Activated naive CD4-positive, alpha-beta T cell treated with anti-CD3 and anti-CD28 coated beads, Interleukin-2, amount 50 U/mL, for 72 hours (primary cell): ENCODE data around the gene TFDP2. TPM values are rescaled to one million over a fixed set of nuclear protein-coding genes. Genes with fewer than 3 reads are reported as not detected.
"Not testable (repeated sequence)": the region's sequence is repeated elsewhere in the genome, so short reads cannot be mapped to it uniquely, and the experiment has no call there.

Source experiments
- ATAC-seq, 2 donors: fragments of 150-1000 bp; cut with Tn5 transposase; 2 replicates each; pipeline ENCODE4 v1.10.0; 2021; ENCODE audit warnings: mild to moderate bottlenecking in 2 of 2, moderate library complexity in 2 of 2
- DNase-seq, 2 donors: peaks; one replicate each; pipeline ENCODE4 v3.0.0; 2021 to 2022; ENCODE audit warnings: low spot score in 2 of 2
- H3K27ac Mint-ChIP-seq, 2 donors: one replicate each; pipeline ENCODE4 v1.8.0; 2022; ENCODE audit warnings: mild to moderate bottlenecking in 2 of 2, mixed read lengths in 2 of 2
- H3K36me3 Mint-ChIP-seq, 2 donors: one replicate each; pipeline ENCODE4 v1.8.0; 2022; ENCODE audit warnings: mixed read lengths in 2 of 2
- H3K9me3 Mint-ChIP-seq, 2 donors: one replicate each; pipeline ENCODE4 v1.8.0; 2022; ENCODE audit warnings: mixed read lengths in 2 of 2
- total RNA-seq, 2 donors: library from RNA; stranded (reverse); gene quantifications; one replicate each; pipeline ENCODE4 v1.2.3, GENCODE V29; 2022

The TFDP2 gene
- total RNA-seq, 2 donors from 2014 or later, result 22.7 to 28.5 TPM

DNA sequence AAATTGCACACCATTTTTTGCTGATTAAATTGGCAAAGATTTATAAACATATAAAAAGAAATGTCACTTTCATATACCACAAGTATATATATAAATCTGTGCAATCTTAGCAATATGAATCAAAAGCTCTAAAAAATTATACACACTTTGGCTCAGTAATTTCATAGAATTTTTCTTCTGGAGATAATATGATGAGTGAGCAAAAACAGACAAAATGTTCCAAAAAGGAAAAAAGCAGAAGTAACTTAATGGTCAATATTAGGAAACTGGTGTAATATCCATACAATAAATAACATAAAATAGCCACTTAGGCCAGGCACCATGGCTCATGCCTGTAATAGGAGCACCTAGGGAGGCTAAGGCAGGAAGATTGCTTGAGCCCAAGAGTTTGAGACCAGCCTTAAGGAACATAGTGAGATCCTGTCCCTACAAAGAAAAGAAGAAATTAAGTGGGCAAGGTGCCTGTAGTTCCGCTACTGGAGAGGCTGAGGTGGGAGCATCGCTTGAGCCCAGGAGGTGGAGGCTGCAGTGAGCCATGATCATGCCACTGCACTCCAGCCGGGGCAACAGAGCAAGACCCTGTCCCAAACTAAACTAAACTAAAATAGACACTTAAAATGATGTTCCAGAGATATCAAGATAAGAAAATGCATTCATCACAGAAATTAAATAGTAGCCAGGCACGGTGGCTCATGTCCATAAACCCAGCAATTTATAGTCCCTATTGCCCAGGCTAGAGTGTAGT, 52.1 kb downstream of the TFDP2 start:
- ATAC-seq (no peak), DNase-seq (no peak)
- H3K27ac Mint-ChIP-seq, result no peak overlapping the region
- H3K36me3 Mint-ChIP-seq, result no peaks in the 10 kb centered on the region
- no peaks in the 10 kb centered on the region for H3K9me3 Mint-ChIP-seq

DNA sequence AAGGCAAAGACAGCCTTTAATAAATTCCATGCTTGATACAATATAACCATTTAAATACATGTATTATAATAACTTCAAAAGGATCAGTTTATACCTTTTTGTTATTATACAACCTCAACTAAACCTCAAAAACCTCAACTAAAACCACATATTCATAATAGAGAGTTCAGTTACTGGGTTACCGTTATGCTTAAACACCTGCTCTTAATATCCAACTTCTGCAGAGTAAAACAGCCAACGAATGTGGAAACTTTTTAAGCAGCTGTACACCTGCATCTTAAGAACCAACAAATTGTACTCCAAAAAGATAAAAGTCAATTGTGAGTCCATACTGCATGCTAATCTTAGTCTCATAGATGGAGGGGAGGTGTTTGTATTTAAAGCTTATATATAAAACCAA, 53.5 kb downstream of the TFDP2 start:
- Mint-ChIP-seq H3K27ac (no peak overlapping the region), H3K9me3 (no peaks in the 10 kb centered on the region), H3K36me3 (no peaks in the 10 kb centered on the region)
- DNase-seq (no peak), ATAC-seq (no peak)

DNA sequence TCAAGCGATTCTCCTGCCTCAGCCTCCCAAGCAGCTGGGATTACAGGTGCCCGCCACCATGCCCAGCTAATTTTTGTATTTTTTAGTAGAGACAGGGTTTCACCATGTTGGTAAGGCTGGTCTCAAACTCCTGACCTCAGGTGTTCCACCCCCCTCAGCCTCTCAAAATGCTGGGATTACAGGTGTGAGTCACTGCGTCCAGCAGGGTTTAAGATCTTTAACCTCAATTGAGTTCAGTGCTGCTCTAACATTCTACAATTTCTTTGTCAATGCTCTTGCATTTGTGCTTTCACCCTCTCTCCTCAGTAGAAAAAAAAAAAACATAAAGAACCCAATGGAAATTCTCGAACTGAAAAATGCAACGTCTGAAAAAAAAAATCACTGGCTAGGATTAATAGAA, 60.4 kb downstream of the TFDP2 start:
- H3K36me3 Mint-ChIP-seq, H3K27ac Mint-ChIP-seq, DNase-seq, ATAC-seq, H3K9me3 Mint-ChIP-seq: not testable (repeated sequence)

DNA sequence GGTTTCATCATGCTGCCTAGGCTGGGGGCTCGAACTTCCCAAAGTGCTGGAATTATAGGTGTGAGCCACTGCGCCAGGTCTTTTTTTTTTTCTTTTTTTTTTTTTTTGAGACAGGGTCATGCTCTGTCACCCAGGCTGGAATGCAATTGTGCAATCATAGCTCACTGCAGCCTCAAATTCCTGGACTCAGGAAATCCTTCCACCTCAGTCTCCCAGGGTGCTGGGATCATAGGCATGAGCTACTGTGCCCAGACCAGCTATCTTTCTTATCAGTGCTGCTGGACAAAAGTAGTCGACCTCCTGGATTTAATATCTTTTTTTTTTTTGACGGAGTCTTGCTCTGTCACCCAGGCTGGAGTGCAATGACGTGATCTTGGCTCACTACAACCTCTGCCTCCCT, 60.8 kb downstream of the TFDP2 start:
- H3K27ac Mint-ChIP-seq, result no peak overlapping the region
- H3K9me3 Mint-ChIP-seq, result peaks cover 0 to 4% of the 10 kb centered on the region in 2 donors
- no peaks in the 10 kb centered on the region for H3K36me3 Mint-ChIP-seq
- ATAC-seq, result no peak
- no peak for DNase-seq

DNA sequence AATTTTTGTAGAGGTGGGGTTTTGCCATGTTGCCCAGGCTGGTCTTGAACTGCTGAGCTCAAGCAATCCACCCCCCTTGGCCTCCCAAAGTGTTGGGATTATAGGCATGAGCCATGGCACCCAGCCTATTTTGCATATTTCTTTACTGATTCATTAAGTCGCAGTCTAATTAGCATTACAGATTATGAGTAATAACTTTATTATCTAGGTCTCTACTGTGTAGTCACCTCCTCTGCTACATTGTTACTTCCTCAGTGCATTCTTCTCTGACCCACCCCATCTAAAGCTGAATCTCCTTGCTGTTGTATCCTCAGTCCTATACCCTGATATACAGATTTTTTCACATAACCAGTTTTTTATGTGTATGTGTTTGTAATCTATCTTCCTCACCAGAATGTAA, 61.7 kb downstream of the TFDP2 start:
- H3K36me3 Mint-ChIP-seq, result no peaks in the 10 kb centered on the region
- DNase-seq, result no peak
- no peak overlapping the region for H3K27ac Mint-ChIP-seq
- ATAC-seq, result no peak
- peaks cover 0 to 4% of the 10 kb centered on the region in 2 donors for H3K9me3 Mint-ChIP-seq

DNA sequence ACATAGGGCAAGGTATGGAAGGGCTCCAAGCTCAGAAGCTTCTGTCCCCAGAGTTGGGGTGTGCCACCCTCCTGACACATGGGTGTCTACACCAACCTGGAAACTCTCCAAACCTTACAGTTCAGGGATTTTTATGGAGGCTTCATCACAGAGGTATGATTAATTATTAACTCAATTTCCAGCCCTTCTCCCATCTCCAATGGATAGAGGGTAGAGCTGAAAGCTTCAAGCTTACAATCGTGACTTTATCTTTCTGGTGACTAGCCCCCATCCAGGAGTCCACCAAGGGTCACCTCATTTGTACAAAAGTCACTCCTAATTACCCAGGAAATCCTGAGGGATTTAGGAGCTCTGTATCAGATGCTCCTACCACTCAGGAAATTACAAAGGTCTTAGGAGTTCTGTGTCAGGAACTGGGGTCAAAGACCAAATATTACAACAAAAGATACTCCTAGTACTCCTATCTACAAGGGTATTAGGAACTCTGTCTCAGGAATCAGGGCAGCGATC, 62.7 kb downstream of the TFDP2 start:
- no peak for DNase-seq
- Mint-ChIP-seq H3K27ac (no peak overlapping the region), H3K36me3 (no peaks in the 10 kb centered on the region), H3K9me3 (peaks cover 0 to 4% of the 10 kb centered on the region in 2 donors)
- no peak for ATAC-seq

DNA sequence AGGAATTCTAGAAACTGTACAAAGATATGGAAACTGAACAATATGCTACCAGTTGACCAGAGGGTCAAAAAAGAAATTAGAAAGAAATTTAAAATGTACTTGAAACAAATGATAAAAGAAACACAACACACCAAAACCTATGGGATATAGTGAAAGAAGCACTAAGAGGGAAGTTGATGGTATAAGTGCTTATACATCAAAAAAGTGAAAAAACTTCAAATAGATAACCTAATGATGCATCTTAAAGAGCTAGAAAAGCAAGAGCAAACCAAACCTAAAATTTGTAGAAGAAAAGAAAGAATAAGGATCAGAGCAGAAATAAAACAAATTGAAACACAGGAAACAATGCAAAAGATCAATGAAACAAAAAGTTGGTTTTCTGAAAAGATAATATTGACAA, 68.2 kb downstream of the TFDP2 start:
- DNase-seq, result no peak
- ATAC-seq, result no peak
- Mint-ChIP-seq H3K27ac (no peak overlapping the region), H3K9me3 (peaks cover 9 to 10% of the 10 kb centered on the region in 2 donors), H3K36me3 (peaks cover 6 to 13% of the 10 kb centered on the region in 2 donors)

DNA sequence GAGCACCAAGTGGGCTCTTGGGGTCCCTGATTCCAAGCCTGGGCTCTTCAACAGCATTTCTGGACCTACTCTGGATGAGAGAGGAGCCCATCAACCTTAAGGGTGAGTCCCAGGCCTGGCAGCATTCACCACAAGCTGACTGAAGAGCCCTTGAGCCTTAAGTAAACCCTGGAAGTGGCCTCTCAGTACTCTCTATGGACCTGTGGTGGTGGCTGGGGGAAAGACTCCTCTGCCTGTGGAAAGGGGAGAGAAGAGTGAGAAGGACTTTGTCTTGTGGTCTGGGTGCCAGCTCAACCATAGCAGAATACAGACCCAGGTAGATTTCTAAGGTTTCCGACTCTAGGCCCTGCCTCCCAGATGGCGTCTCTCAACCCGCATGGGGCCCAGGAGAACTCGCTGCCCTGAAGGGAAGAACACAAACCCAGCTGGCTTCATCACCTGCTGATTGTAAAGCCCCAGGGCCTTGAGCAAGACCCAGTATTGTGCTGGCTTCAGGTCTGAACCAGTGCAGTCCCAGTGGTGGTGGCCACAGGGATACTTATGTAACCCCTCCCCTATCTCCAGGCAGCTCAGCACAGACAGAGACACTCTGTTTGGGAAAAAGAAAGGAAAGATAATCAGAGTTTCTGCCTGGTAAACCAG, 71.4 kb downstream of the TFDP2 start:
- H3K36me3 Mint-ChIP-seq, result peaks cover 6 to 13% of the 10 kb centered on the region in 2 donors
- no peak overlapping the region for H3K27ac Mint-ChIP-seq
- H3K9me3 Mint-ChIP-seq, result peaks cover 6 to 9% of the 10 kb centered on the region in 2 donors
- ATAC-seq, result no peak
- DNase-seq, result no peak

DNA sequence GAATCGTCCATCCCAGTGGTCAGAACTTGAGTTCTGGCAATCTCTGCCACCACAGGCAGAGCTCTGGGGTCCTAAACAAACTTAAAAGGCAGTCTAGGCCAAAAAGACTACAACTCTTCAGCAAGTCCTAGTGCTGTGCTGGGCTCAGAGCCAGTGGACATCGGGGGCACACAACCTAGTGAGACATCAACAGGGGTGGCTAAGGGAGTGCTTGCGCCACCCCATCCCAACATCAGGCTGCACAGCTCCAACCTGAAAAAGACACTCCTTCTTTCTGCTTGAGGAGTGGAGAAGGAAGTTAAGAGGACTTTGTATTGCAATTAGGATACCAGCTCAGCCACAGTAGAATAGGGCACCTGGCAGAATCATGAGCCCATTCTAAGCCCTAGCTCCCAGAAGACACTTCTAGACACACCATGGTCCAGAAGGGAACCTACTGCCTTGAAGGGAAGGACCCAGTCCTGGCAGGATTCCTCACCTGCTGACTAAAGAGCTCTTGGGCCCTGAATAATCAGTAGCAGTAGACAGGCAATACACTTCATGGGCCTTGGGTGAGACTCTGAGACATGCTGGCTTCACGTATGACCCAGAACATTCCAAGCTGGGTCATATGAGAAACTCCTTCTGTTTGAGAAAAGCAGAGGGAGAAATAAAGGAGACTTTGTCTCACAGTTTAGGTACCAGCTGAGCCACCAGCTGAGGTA, 72.0 kb downstream of the TFDP2 start:
- ATAC-seq (no peak), DNase-seq (no peak)
- H3K9me3 Mint-ChIP-seq, result peaks cover 6 to 9% of the 10 kb centered on the region in 2 donors
- H3K36me3 Mint-ChIP-seq, result peaks cover 6 to 13% of the 10 kb centered on the region in 2 donors
- no peak overlapping the region for H3K27ac Mint-ChIP-seq

DNA sequence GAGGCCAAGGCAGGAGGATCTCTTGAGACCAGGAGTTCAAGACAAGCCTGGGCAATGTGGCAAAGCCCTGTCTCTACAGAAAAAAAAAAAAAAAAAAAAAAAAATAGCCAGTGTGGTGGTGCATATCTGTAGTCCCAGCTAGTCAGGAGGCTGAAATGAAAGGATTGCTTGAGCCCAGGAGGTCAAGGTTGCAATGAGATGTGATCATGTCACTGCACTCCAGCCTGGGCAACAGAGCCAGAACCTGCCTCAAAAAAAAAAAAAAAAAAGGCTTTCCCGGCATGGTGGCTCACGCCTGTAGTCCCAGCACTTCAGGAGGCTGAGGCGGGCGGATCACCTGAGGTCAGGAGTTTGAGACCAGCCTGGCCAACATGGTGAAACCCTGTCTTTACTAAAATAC, 73.7 kb downstream of the TFDP2 start:
- not testable (repeated sequence) for H3K27ac Mint-ChIP-seq, DNase-seq, ATAC-seq, H3K9me3 Mint-ChIP-seq
- peaks cover 6 to 13% of the 10 kb centered on the region in 2 donors for H3K36me3 Mint-ChIP-seq

DNA sequence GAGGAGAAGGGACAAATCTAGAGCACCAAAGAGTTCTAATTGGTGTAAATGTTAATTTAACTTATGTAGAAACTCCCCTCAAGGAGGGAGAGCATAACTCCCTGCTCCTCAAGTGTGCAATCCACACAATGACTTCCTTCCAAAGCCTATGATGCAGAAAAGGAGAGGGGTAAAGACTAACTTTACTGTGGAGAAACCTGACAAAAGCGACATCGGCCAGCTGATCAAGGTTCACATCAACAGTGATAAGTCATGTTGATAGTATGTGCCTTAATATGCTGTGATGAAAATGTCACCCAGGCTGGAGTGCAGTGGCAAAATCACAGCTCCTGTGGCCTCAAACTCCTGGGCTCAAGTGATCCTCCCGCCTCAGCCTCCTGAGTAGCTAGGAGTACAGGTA, 76.5 kb downstream of the TFDP2 start:
- Mint-ChIP-seq H3K9me3 (no peaks in the 10 kb centered on the region), H3K36me3 (no peaks in the 10 kb centered on the region), H3K27ac (no peak overlapping the region)
- ATAC-seq, result no peak
- no peak for DNase-seq

DNA sequence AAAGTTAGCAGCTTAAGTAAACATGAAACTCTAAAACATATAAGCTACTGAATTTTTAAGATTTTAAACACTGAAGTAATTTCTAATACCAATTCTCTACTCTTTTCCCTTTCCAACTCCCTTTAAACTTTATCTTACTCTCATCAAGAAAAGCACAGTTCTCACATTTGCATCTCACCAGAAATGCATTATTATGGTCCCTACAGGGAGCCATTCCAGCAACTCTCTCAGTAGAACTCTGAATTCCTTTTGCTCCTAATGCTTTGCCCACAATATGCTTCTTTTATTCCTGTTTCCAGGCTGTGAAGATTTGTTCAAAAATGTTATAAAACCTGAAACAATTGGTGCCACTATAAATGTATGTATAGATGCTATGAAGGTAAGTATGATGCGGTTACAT, 83.4 kb downstream of the TFDP2 start:
- ATAC-seq, result no peak
- Mint-ChIP-seq H3K36me3 (no peaks in the 10 kb centered on the region), H3K9me3 (no peaks in the 10 kb centered on the region), H3K27ac (no peak overlapping the region)
- DNase-seq, result no peak

DNA sequence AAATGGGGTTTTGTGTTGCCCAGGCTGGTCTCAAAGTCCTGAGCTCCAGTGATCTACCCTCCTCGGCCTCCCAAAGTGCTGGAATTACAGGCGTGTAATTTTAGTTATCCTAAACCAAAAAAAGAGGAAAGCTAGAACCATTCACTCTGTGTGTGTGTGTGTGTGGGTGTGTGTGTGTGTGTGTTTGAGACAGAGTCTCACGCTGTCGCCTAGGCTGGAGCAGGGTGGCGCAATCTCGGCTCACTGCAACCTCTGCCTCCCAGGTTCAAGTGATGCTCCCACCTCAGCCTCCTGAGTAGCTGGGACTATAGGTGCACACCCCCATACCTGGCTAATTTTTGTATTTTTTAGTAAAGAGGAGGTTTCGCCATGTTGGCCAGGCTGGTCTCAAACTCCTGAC, 84.0 kb downstream of the TFDP2 start:
- Mint-ChIP-seq H3K27ac (no peak overlapping the region), H3K9me3 (no peaks in the 10 kb centered on the region), H3K36me3 (no peaks in the 10 kb centered on the region)
- ATAC-seq (no peak), DNase-seq (no peak)

DNA sequence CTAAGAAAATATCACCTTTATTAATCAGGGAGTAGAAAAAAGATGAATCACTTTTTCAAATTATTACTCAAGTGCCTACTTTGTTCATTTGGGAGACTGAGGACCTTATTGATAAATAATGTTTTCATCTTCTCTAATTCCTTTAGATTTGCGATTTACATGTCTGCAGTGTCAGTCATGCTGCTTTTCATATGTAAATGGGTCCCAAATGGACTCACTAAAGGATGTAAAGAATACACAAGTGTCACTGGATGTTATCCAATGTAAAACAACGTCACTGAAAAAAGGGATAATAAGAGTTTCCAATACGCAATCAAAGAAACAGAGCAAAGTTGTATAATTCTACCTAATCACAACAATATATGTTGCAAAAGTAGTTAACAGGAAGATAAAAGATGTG, 84.9 kb downstream of the TFDP2 start:
- Mint-ChIP-seq H3K36me3 (no peaks in the 10 kb centered on the region), H3K27ac (no peak overlapping the region), H3K9me3 (no peaks in the 10 kb centered on the region)
- ATAC-seq (no peak), DNase-seq (no peak)

DNA sequence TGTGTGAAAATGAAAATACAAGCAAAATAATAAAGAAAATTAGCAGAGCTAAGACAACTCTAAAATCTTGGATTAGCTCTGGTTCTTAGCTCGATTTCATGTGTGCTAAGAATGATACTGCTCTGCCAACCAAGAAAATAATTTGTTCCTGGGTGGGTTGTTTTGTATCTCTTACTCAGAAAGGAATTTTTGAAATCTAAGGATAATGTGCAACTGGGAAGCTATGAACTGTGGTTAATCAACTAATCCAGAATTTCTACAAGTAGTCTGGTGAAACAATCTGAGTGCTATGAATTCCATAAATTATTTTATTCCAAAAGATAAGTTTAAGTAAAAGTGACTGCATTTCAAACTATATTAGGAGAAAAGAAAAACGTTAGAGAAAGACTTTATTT, 92.0 kb downstream of the TFDP2 start:
- Mint-ChIP-seq H3K9me3 (peaks cover 0 to 6% of the 10 kb centered on the region in 2 donors), H3K27ac (no peak overlapping the region), H3K36me3 (peaks cover 0 to 7% of the 10 kb centered on the region in 2 donors)
- ATAC-seq, result no peak
- no peak for DNase-seq

DNA sequence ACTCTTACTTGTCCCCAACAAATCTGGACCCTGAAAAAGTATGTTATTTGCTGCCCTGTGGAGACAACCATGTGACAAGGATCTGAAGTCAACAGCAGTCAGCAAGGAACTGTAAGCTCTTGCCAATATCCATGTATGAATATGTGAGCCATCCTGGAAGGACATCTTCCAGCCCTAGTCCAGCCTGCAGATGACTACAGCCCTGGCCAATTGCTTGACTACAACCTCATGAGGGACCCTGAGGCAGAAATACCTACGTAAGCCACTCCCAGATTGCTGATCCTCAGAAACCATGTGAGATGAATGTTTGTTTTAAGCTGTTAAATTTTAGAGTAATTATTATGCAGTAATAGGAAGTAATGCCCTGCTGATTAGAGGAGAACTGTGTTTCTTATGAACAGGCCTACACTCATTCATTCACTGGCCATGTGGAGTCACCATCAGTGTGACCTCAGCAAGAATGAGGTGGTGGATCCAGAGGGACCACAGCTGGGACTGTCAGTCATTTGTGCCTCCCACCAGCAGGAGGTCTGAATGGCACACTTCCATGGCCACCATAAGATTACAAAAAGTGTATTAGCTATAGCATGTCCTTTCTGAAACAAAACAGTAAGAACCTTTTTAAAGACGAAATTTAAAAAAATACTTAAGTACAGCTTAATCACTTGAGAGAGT, 92.6 kb downstream of the TFDP2 start:
- no peak for DNase-seq
- ATAC-seq, result no peak
- Mint-ChIP-seq H3K36me3 (peaks cover 0 to 7% of the 10 kb centered on the region in 2 donors), H3K27ac (no peak overlapping the region), H3K9me3 (peaks cover 0 to 6% of the 10 kb centered on the region in 2 donors)

DNA sequence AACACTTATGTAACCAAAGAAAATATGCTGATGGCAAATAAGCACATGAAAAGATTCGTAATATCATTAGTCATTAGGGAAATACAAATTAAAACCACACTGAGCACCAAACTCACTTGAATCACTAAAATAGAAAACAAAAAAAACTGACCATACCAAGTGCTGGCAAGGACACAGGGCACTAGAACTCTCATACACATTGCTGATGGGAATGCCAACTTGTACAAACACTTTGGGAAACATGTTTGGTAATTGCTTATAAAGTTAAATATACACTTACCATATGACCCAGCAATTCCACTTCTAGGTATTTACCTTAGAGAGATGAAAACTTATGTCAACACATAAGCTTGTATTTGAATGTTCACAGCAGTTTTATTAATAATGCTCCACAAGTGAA, 95.5 kb downstream of the TFDP2 start:
- peaks cover 0 to 7% of the 10 kb centered on the region in 2 donors for H3K36me3 Mint-ChIP-seq
- no peak for ATAC-seq
- H3K27ac Mint-ChIP-seq, result no peak overlapping the region
- DNase-seq, result no peak
- H3K9me3 Mint-ChIP-seq, result peaks cover 0 to 6% of the 10 kb centered on the region in 2 donors
